ENCODE data around the gene PLCB4. TPM values are rescaled to one million over a fixed set of nuclear protein-coding genes. Genes with fewer than 3 reads are reported as not detected.

The PLCB4 gene
- total and polyA plus RNA-seq, 7 donors = 9.7 to 21.0 (median 12.4) TPM

DNA sequence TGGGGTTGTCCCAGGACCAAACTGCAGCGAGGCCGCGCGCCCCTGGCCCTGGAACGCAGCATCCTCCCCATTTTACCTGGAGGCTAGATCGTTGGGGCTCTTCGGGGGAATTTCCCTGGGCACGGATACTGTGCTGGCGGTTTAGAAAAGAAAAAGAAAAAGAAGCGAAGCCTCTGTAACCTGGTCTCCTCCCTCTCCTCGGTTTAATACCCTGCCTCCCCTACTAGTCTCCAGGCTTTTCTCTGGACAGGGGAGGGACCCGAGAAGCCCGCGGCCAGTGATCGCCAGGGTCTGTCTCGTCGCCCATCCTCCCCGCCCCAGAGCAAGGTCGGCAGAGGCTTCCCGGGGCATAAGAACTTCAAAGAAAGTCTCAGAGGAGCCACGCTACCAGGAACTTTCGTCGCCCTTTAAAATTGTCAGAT lies 439.4 kb downstream of the PLCB4 start:
- no peak overlapping the region for H3K27ac ChIP-seq
- no peaks in the 10 kb centered on the region for H3K9me3 ChIP-seq
- H3K27me3 ChIP-seq = peaks cover 12 to 72% (median 25%) of the 10 kb centered on the region in 3 donors
- H3K36me3 ChIP-seq = no peaks in the 10 kb centered on the region
- intact Hi-C loops (cut with DNase I) = no loop called here
- WGBS, 2 donors = 4 to 12% methylated on average over 23 of the region's 23 CpGs
- no peak for DNase-seq
- H3K4me1 ChIP-seq = peaks cover 0 to 16% (median 3%) of the 10 kb centered on the region in 4 donors
- TF ChIP-seq POLR2AphosphoS5 (IDR thresholded peaks at IDR 0.05) (no peak), CTCF (IDR thresholded peaks at IDR 0.05) (no peak), POLR2A (IDR thresholded peaks at IDR 0.05) (no peak), EP300 (IDR thresholded peaks at IDR 0.05) (no peak)
- no peak overlapping the region for H3K4me3 ChIP-seq

GRCh38 chr20:9508696-9509178 lies 439.9 kb downstream of the PLCB4 start:
- Histone ChIP-seq H3K36me3 (no peaks in the 10 kb centered on the region), H3K27ac (no peak overlapping the region), H3K9me3 (no peaks in the 10 kb centered on the region), H3K4me1 (peaks cover 0 to 16% (median 3%) of the 10 kb centered on the region in 4 donors), H3K4me3 (no peak overlapping the region), H3K27me3 (peaks cover 12 to 73% (median 25%) of the 10 kb centered on the region in 3 donors)
- TF ChIP-seq EP300 (IDR thresholded peaks at IDR 0.05) = no peak
- TF ChIP-seq POLR2A (IDR thresholded peaks at IDR 0.05) = no peak
- no peak for TF ChIP-seq POLR2AphosphoS5 (IDR thresholded peaks at IDR 0.05)
- TF ChIP-seq CTCF (IDR thresholded peaks at IDR 0.05) = no peak
- WGBS, 2 donors = 6 to 18% methylated on average over 30 of the region's 30 CpGs
- intact Hi-C loops (cut with DNase I) = no loop called here
- DNase-seq = no peak

GRCh38 chr20:9509246-9509645 lies 440.4 kb downstream of the PLCB4 start:
- peaks cover 12 to 78% (median 25%) of the 10 kb centered on the region in 3 donors for H3K27me3 ChIP-seq
- intact Hi-C loops (cut with DNase I) = no loop called here
- 19% methylated on average over 4 of the region's 4 CpGs for WGBS, 2 donors
- H3K4me1 ChIP-seq = peaks cover 0 to 17% (median 3%) of the 10 kb centered on the region in 4 donors
- no peak for TF ChIP-seq POLR2A (IDR thresholded peaks at IDR 0.05)
- H3K27ac ChIP-seq = no peak overlapping the region
- no peaks in the 10 kb centered on the region for H3K9me3 ChIP-seq
- no peak overlapping the region for H3K4me3 ChIP-seq
- no peaks in the 10 kb centered on the region for H3K36me3 ChIP-seq
- DNase-seq = no peak

DNA sequence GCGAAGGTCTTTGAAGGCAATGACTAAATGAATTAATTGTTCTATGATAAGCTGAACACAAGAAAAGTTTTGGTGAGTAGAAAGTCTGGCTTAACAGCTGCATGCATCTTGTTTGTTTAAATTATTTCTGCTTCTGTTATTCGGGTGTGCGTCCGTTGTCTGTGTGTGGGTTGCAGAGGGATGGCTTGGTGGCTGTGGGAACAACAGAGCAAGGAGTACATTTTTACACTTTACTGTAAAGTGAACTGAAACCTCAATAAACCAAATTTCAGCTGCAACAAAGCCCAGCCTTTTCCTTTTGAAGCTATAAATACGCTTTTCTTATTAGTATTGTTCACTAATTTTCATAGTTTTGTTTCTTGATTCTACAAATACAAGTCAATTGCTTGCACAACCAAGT lies 442.0 kb downstream of the PLCB4 start:
- no peak overlapping the region for H3K4me3 ChIP-seq
- intact Hi-C loops (cut with DNase I) = no loop called here
- WGBS, 2 donors = 45 to 72% methylated on average over 5 of the region's 5 CpGs
- no peaks in the 10 kb centered on the region for H3K36me3 ChIP-seq
- DNase-seq = no peak
- H3K27me3 ChIP-seq = peaks cover 24 to 83% (median 33%) of the 10 kb centered on the region in 3 donors
- peaks cover 0 to 34% (median 15%) of the 10 kb centered on the region in 4 donors for H3K4me1 ChIP-seq
- H3K9me3 ChIP-seq = no peaks in the 10 kb centered on the region
- H3K27ac ChIP-seq = no peak overlapping the region
- TF ChIP-seq CTCF (IDR thresholded peaks at IDR 0.05) = no peak
- no peak for TF ChIP-seq POLR2A (IDR thresholded peaks at IDR 0.05)
- no peak for TF ChIP-seq POLR2AphosphoS5 (IDR thresholded peaks at IDR 0.05)
- TF ChIP-seq EP300 (IDR thresholded peaks at IDR 0.05) = no peak

- TF ChIP-seq EP300 (IDR thresholded peaks at IDR 0.05) (no peak), POLR2A (IDR thresholded peaks at IDR 0.05) (no peak), POLR2AphosphoS5 (IDR thresholded peaks at IDR 0.05) (no peak), CTCF (IDR thresholded peaks at IDR 0.05) (no peak)
- Histone ChIP-seq H3K27ac (no peak overlapping the region), H3K27me3 (peaks cover 15 to 73% (median 20%) of the 10 kb centered on the region in 3 donors), H3K9me3 (no peaks in the 10 kb centered on the region), H3K4me3 (no peak overlapping the region), H3K36me3 (no peaks in the 10 kb centered on the region), H3K4me1 (peaks cover 0 to 27% (median 17%) of the 10 kb centered on the region in 4 donors)
- 5 to 7% methylated on average over 9 of the region's 9 CpGs for whole genome bisulfite sequencing, 2 donors
- DNase-seq = no peak
- intact Hi-C loops (cut with DNase I) = no loop called here
These were observed 445.2 kb downstream of the PLCB4 start for GRCh38 chr20:9514072-9514460.
